HG02588 (cell line): ENCODE results near the gene LHX4.

ENCODE experiments used
- ATAC-seq: cut with Tn5 transposase; IDR thresholded peaks from one replicate; pipeline ENCODE4 v1.9.1; 2021; ENCODE audit warnings: mild to moderate bottlenecking, moderate library complexity; ENCODE audit not compliant: unreplicated experiment

LHX4 gene

DNA sequence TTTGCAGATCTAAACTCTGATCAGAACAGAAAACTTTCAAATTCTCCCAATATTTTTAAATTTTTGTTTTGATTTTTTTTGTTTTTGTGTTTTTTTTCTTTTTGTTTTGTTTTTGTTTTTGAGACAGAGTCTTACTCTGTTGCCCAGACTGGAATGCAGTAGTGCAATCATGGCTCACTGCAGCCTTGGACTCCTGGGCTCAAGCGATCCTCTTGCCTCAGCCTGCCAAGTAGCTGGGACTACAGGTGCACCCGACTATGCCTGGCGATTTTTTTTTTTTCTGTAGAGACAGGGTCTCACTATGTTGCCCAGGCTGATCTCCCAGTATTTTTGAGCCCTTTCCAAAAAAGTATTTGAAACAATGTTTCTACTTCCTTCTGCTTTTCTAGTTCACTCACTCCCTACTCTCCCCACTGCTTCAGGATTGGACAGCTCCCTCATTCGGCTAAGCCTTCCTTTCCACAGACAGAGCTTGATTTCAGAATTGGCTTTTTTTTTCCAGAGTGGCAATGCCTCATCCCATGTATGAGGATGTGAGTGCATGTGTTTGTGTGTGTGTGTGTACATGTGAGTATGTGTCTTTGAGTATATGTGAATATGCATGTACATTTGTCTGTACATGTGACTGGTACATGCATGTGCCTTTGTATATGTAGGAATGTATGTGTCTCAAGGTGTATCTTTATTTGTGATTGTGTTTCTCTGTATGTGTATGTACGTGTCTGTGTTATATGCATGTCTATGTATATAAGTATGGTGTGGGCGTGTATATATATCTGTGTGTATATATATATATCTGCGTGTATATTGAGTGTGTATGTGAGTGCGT lies 11.9 kb downstream of the LHX4 start:
- ATAC-seq, result no peak

DNA sequence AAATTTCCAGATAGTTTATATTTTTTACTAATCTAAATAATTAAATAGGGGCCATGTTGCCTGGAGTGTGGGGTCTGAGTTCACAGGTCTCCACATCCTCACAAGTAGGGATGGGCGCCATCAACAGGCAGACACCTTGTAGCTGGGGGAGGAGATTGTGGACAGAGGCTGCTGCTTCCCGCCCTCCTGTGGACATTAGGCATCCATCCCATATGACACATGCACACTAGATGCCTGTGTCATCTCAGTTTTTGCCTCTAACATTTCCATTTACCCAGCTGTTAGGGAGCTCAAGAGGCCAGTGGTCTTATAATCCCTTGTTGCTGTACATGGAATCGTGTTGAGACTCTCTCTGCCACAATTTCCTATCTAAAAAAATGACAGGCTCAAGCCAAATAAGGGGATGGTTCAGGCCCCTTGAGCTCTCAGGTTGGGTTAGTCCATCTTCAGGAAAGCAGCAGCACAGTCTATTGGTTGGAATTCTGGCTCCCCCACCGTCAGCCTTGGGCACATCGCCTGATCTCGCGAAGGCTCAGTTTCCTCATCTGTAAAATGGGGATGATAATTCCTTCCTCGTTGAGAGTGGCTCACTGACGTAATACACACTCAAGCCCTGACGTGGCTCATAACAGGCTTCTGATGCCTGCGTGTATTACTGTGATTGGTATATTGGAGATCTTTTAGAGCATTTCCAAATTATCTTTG lies 13.6 kb downstream of the LHX4 start:
- ATAC-seq, result no peak

DNA sequence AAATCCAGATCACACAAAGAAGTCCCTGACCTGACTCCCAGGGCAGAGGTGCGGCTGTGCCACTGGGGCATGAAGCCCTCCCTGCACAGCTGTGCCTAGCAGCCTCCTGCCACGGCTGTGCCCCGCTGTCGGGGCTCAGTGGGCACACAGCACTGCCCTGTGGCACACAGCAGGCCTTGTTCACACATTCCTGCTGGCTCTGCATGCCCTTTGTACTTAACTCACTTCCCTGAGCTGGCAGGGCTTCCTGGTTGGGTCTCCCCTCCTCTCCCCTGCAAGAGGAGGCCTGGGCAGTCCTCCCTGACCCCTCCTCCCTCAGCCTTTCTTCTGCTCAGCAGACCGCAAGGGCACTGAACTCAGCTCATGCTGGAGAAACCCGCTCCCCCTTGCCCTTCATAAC lies 14.8 kb downstream of the LHX4 start:
- ATAC-seq, result no peak

DNA sequence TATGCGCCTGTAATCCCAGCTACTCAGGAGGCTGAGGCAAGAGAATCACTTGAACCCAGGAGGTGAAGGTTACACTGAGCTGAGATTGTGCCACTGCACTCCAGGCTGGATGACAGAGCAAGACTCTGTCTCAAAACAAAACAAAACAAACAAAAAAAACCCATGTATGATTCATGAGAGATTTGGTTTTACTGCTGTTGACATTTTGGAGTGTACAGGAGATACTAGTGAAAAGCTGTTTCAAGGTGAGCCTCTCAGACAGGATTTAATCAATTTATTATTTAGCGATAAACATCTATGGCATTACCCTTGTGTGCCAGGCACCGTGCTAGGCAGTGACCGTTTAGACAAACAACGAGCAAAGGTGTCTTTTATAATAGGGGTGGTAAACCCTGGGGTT lies 16.5 kb downstream of the LHX4 start:
- no peak for ATAC-seq

DNA sequence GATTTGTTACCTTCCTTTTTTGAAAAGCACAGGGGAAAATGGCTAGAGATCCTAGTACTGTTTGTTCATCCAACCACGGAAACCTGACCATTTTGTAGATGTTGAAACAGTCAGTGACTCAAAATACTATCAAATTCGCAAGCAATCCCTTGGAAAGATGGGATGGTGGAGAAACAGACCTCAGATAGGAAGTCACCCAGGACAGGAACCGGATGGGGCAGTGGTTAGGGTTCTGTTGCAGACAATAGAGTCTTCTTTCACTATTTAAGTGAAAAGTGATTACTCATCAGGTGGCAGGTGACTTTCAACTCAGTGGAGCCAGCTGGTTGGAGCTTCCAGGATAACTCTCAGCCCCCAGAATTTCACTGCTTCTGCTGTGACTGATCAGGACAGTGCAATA lies 17.0 kb downstream of the LHX4 start:
- ATAC-seq, result no peak

DNA sequence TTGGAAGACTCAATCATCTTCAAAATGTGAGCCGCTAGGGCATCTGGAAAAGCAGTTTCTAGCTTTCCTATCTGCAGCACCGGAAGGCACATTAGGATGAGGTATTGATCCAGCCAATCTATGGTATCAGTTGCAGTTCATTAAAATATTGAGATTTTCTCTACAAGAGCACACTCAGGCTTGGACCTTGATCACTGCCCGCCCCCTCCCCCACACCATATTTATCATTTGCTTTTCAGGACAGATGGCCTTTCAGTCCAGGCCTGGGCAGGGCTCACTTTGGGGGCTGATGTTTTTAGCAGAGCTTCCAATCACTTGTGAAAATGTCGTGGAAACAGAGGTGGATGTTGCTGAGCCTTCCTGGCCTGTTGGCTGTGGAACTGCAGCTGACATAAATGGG lies 17.5 kb downstream of the LHX4 start:
- no peak for ATAC-seq

DNA sequence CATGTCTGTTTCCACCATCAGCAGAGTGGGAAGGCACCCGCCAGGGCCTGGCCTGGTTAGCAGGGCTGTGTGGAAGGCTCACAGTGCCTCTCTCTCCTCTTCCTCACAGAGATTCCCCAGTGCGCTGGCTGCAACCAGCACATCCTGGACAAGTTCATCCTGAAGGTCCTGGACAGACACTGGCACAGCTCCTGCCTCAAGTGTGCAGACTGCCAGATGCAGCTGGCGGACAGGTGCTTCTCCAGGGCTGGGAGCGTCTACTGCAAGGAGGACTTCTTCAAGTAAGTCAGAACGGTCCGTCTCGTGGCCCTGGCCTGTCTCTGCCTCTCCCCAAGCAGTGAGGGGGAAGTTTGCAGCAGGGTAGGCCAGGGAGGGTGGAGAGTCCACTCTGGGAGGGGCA lies 18.1 kb downstream of the LHX4 start:
- ATAC-seq, result no peak

DNA sequence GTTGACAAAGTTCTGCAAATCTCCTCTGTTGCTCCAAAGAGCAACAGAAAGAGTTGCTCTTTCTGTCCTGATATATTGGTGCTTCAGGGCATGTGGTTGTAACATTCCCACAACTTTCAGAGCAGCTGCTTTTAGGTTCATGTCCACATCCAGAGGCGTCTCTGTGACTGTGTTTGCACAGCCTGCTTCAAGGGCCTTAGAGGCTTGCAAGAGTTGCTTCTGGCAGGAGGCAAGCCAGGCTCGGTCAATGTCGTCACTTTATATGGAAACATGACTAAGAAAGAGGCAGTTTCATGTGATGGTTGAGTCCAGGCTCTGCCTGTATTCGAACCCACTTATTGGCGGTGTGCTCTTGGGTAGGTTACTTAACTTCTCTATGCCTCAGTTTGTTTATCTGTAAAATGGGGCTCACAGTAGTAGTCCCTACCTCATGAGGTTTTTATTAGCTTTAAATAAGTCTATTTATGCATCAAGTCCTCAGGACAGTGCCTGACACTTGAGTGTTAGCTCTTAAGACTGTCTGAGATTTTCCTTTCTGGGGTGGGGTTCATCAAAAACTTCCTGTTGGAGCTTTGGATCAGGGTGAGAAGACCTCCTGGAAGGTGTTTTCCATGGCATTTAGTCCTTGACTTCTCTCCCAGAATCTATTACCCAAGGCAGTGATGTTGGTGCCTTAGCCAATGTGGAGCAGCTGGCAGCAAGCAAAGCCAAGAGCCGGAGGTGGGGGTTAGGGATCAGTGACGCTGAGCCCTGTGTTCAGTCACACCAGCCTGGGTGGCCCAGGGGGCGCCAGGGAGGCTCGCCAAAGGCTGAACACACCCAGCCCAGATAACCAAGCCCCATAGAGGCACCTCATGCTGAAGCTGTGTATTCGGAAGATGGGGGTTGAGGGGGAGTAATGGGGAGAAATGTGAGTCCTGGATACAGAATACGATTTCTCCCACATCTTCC lies 18.9 kb downstream of the LHX4 start:
- ATAC-seq, result no peak

DNA sequence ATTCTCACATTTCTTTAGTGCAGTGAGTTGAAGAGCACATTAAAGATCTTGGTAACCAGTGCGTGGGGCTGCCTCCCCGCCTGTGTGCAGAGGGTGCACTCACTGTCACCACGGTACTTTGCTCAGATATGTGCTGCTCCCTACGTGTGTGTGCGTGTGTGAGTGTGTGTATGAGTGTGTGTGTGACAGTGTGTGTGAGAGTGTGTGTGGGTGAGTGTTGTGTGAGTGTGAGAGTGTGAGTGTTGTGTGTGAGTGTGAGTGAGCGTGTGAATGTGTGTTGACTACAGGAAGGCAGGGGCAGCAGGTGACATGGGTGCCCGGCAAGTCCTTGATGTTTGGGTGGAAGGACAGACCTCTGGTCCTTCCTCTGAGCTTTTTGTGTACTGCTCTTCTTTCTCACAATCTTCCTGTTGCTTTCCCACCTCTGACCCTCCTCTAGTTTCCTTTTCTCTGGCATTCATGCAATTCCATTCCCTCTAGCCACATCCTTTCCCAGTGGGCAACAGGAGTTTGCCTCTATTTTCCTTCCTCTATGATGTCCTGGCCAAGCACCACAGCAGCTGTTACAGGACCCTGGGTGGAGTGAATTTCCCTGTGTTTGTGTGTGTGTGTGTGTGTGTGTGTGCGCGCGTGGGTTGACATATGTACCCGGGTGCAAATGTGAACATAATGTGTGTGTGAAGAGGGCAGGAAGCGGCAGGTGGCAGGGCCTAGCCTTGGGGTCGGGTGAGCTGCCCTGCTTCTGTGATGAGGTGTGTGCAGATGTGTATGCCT lies 19.8 kb downstream of the LHX4 start:
- no peak for ATAC-seq

DNA sequence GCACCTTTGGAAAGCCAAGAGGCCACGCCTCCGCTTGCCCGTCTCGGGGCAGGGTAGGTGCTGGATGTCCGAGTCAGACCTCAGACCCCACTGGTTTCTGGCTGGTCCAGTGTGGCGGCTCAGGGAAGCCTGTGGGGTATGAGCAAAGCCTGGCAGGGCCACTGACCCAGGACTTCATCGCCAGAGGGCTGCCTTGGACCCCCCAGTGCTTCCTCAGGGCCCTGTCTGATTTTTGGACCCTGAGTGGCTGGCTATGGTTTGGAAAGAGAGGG lies 20.4 kb downstream of the LHX4 start:
- no peak for ATAC-seq

DNA sequence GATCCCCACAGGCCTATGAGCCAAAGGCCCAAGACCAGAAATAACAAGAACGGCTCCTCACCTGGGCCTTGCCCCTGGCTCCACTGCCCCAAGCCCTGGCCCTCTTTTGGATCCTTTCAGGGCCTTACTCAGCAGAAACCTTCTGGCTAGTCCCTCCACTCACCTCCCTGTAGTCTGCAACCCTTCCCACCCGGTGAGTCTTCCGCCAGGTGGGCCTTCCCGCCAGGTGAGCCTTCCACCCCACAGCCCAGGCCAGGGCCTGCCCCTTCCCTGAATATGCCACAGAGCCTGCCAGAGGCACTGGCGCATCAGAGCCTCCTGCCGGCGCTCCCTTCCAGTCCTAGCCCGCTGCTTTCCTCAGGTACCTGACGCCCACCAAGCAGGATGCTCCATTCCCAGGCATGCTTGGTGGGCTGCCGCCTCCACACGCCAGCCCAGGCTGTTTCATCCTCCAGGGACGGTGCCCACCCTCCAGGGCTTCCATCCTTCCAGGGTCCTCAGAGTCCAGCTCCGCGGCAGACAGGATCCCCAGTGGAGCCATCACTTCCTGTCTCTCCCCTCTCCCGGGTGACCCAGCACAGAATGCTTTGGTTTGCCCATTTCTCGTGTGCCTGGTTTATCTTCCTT lies 20.9 kb downstream of the LHX4 start:
- ATAC-seq, result no peak

DNA sequence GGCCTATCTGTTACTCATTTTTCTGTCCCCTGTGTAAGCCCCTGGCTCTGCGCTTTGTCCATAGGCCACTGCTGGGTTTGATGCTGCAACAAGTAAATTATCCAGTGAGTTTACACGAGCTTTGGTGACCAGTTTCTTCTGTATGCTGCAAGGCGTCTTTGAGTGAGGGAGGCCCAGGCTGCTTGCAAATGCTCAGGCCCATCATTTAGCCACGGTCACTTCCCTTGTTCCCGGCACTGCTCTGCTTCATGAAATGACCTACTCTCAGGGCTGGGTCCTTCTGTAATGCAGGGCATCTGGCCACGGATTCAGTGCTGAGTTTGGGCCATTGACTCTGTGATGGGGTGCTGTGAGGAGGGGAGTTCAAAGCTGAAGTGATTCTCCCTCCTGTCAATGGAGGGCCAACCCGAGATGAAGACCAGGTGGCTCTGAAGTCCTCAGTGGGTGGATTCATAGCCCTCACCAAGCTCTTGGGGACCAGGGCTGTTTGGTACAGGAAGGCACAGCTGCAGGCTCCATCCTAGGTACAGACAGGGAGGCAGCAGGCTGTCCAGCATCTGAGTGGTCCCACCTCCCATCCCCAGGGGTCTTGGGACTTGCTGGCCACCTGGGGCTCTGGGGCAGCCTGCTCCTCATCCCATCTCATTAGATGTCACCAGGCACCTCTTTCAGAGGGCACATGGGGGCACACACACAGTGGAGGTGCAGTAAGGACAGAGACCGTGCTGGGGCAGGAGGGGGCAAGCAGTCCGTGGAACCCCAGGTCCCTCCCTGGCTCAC lies 21.7 kb downstream of the LHX4 start:
- ATAC-seq, result no peak

DNA sequence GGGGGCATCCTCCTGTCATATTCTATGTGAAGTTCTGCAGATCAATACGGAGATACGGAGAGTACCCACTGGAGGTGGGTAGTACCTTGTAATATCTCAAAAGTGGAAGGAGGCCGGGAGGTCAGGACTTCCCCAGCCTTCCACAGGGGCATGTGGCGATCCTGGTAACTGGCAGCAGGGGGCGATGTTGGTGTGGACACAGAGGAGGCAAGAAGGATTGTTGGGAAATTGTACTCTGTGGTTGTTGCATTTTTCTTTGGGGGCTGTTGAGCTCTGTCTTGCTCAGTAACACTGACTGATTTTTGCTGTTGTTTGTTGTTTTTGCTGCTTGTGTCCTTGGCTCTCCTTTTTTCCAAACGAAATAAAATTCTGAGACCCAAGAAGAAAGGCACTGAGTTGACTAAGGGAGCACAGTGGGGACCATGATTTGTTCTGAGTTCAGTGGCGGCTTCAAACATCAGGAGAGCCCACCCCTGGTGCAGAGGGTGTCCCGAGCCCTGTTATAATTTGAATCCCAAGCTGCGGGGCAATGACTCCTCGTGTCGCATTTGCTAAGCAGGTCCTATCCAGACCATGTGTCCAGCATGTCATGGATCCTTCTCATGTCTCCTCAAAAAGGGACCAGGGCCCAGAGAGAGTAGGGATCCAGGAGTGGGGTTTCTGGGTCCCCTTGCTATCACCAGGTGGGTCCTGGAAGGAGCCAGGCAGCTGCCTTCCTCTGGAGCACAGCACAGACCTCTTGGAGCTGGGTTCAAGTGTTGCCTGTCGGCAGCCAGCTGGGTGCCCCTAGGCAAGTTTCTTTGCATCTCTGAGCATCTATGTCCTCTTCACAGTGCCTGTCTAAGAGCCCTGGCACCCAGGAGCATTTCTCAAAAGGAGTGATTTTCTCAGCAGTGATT lies 22.8 kb downstream of the LHX4 start:
- ATAC-seq, result peak; percentile 58

DNA sequence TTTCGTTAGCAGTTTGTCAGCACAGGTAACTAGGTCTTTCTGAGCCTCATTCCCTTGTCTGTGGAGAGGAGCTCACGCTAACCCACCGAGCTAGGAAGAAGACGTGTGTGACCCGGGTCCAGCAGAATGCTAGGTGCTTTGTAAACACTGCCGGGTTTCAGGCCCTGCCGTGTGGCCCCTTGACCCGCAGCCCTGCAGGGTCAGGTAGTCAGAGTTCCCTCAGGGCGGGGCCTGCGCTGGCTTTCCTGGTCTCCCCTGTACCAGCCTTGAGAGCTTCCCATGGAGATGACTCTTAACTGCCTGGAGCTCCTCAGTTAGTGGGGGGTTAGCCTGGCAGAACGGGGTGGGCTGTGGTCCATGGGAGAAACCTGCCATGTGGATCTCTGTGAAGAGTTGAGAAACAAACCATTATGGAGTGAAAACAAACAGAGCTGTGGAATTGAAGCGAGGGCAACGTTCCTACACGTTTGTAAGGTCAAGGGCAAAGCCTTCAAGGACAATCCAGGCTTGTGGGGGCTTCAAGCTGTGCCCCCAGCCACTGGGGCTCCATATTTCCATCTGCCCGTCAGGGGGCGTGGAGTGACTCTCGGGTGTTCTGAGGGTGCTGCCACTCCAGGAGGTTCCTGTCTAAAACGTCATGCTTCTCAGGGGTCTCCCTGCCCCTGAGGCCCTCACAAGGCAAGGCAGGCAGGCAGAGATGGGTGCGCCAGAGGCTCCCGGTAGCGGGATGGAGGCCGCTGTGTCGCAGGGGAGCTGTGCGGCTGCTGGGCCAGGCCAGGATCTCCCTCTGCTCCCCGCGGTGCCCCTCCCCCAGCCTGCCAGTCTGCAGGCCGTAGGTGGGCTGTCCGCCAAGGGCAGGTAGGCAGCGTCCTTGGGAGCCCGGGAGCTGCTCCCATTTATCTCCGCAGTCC lies 23.8 kb downstream of the LHX4 start:
- ATAC-seq, result no peak

DNA sequence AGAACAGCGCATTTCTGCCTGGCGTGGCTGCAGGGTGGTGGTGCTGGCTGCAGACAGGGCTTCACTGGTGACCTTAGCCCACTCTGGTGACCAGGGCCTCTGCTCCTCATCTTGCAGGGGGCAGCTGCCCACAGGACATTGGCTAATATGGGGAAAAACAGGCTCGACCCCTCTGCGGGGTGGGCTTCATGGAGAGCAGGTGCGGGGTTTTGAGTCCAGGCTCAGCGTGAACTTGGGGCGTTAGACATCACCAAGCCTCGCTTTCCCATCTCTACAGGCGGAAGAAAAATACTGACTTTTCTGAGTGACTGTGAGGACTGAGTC lies 24.4 kb downstream of the LHX4 start:
- ATAC-seq, result no peak

DNA sequence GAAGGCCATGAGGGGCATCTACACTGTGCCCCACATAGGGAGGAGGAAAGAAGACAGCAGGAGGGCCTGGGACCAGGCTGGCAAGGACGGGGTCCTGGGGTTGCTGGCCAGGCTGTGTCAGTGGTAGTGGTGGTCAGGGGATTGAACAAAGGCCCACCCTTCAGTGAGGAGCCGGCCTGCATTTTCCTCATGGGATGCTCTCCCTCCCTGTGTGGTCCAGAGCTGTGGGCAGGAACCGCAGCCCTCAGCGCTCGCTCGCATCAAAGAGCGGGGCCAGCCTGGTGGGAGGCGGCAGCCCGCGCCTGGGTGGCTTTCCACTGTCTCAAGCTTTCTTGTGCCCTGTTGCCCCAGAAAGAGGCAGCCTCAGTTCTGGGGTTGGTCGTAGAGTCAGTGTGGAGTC lies 24.8 kb downstream of the LHX4 start:
- no peak for ATAC-seq

DNA sequence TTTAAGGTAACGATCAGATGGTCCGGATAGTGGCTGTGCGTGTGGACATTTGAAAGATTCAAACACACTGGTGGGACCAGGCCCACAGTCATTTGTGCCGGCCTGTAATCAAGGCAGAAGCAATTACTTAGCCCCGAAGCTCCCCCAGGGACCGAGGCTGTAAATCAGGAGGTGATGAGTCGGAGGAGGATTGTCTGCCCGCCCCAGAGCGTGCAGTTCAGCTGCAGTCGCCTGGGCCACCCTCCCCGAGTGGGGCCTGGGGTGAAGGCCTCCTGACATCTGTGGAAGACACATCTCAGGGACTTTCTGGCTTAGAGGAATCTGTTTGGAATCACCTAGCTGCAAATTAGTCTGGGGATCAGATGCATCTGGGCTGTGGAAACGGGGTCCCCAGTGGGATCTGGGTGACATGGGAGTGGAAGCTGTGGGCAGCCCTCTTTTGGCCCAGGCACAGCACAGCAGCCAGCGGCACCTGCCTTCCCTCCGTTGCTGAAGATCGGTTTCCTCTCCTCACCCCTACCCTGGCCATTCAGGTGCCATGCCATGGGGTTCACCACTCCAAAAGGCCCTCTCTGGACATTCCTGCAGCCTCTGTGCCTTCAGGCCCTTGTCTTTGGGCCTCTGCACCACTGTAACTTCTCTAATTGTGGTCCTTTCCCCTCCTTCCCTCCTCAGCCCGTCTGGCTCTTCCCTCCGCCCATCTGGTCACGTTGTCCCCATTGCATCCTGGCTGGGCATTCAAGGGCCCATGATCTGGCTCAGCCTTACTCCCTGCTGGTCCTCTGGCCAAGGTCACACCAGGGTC lies 25.7 kb downstream of the LHX4 start:
- ATAC-seq, result no peak
